ENCODE measurements around the gene C11orf97.
A peak's percentile ranks its signal among the peaks of the same experiment; 100 is the strongest.

C11orf97 gene

DNA sequence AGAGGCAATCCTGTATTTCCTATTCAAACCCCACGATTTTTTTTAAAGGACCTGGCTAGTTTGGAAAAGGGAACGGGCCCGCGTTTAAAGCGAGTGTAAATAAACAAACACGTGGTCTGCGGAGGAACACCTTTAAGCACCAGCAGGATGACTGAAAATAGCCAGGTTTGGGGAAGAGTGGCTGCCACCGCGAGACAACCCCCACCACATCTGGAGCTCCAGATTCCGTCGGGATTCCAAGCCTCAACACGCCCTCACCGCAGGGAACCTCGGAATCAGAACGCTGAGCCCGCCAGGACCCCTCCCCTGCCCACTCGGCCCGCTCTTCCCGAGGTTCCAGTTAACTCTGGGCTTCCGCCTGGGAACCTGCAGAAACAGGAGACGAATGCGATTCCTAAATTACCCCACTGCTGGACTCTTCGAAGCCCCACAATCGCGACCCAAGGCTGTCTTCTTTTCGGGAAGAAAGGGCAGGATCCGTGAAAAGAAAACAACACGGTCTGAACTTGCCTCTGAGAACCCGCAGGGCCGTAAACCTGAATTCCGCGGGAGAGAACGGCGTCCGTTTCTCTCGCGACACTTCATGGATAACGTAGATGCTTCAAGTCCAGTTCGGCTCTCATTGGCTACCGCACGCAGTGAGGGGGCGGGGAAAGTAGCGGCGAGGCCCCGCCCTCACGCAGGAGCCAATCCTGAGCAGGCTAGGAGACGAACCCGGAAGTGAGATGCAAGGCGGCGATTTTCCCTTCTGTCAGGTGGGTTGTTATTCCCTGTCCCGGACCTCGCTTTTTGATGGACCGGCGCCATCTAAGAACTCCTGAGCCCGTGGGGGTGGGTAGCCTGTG, 18.8 kb upstream of the C11orf97 start, which contains the start of the genes ANKRD49 and MRE11 (continued):
- TF ChIP-seq, protein P1, sequence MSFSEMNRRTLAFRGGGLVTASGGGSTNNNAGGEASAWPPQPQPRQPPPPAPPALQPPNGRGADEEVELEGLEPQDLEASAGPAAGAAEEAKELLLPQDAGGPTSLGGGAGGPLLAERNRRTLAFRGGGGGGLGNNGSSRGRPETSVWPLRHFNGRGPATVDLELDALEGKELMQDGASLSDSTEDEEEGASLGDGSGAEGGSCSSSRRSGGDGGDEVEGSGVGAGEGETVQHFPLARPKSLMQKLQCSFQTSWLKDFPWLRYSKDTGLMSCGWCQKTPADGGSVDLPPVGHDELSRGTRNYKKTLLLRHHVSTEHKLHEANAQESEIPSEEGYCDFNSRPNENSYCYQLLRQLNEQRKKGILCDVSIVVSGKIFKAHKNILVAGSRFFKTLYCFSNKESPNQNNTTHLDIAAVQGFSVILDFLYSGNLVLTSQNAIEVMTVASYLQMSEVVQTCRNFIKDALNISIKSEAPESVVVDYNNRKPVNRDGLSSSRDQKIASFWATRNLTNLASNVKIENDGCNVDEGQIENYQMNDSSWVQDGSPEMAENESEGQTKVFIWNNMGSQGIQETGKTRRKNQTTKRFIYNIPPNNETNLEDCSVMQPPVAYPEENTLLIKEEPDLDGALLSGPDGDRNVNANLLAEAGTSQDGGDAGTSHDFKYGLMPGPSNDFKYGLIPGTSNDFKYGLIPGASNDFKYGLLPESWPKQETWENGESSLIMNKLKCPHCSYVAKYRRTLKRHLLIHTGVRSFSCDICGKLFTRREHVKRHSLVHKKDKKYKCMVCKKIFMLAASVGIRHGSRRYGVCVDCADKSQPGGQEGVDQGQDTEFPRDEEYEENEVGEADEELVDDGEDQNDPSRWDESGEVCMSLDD (tag by site-specific recombination; IDR thresholded peaks at IDR 0.05): no peak
- TF ChIP-seq HOXD13 (CRISPR knock-in tag; IDR thresholded peaks at IDR 0.05; ENCODE audit: borderline replicate concordance): no peak
- TF ChIP-seq, protein P2, sequence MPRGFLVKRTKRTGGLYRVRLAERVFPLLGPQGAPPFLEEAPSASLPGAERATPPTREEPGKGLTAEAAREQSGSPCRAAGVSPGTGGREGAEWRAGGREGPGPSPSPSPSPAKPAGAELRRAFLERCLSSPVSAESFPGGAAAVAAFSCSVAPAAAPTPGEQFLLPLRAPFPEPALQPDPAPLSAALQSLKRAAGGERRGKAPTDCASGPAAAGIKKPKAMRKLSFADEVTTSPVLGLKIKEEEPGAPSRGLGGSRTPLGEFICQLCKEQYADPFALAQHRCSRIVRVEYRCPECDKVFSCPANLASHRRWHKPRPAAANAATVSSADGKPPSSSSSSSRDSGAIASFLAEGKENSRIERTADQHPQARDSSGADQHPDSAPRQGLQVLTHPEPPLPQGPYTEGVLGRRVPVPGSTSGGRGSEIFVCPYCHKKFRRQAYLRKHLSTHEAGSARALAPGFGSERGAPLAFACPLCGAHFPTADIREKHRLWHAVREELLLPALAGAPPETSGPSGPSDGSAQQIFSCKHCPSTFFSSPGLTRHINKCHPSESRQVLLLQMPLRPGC (tag by site-specific recombination; IDR thresholded peaks at IDR 0.05): peak; percentile 40; the same call in 1 of the 2 replicates
- TF ChIP-seq ZNF654 (tag by site-specific recombination; IDR thresholded peaks at IDR 0.05; ENCODE audit: low read depth): no peak
- TF ChIP-seq ZNF514 (tag by site-specific recombination; IDR thresholded peaks at IDR 0.05): no peak
- TF ChIP-seq, protein P3, sequence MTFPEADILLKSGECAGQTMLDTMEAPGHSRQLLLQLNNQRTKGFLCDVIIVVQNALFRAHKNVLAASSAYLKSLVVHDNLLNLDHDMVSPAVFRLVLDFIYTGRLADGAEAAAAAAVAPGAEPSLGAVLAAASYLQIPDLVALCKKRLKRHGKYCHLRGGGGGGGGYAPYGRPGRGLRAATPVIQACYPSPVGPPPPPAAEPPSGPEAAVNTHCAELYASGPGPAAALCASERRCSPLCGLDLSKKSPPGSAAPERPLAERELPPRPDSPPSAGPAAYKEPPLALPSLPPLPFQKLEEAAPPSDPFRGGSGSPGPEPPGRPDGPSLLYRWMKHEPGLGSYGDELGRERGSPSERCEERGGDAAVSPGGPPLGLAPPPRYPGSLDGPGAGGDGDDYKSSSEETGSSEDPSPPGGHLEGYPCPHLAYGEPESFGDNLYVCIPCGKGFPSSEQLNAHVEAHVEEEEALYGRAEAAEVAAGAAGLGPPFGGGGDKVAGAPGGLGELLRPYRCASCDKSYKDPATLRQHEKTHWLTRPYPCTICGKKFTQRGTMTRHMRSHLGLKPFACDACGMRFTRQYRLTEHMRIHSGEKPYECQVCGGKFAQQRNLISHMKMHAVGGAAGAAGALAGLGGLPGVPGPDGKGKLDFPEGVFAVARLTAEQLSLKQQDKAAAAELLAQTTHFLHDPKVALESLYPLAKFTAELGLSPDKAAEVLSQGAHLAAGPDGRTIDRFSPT (tag by site-specific recombination; IDR thresholded peaks at IDR 0.05): 0 out of 2 replicates have a peak, but pooled peaks have one; percentile 14
- TF ChIP-seq, protein P4, sequence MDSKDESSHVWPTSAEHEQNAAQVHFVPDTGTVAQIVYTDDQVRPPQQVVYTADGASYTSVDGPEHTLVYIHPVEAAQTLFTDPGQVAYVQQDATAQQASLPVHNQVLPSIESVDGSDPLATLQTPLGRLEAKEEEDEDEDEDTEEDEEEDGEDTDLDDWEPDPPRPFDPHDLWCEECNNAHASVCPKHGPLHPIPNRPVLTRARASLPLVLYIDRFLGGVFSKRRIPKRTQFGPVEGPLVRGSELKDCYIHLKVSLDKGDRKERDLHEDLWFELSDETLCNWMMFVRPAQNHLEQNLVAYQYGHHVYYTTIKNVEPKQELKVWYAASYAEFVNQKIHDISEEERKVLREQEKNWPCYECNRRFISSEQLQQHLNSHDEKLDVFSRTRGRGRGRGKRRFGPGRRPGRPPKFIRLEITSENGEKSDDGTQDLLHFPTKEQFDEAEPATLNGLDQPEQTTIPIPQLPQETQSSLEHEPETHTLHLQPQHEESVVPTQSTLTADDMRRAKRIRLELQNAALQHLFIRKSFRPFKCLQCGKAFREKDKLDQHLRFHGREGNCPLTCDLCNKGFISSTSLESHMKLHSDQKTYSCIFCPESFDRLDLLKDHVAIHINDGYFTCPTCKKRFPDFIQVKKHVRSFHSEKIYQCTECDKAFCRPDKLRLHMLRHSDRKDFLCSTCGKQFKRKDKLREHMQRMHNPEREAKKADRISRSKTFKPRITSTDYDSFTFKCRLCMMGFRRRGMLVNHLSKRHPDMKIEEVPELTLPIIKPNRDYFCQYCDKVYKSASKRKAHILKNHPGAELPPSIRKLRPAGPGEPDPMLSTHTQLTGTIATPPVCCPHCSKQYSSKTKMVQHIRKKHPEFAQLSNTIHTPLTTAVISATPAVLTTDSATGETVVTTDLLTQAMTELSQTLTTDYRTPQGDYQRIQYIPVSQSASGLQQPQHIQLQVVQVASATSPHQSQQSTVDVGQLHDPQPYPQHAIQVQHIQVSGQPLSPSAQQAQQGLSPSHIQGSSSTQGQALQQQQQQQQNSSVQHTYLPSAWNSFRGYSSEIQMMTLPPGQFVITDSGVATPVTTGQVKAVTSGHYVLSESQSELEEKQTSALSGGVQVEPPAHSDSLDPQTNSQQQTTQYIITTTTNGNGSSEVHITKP (tag by site-specific recombination; IDR thresholded peaks at IDR 0.05): peak; percentile 21
- TF ChIP-seq, protein P5, sequence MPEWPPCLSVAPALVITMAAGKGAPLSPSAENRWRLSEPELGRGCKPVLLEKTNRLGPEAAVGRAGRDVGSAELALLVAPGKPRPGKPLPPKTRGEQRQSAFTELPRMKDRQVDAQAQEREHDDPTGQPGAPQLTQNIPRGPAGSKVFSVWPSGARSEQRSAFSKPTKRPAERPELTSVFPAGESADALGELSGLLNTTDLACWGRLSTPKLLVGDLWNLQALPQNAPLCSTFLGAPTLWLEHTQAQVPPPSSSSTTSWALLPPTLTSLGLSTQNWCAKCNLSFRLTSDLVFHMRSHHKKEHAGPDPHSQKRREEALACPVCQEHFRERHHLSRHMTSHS (tag by site-specific recombination; IDR thresholded peaks at IDR 0.05): no peak
- no peak for TF ChIP-seq ZNF473 (tag by site-specific recombination; IDR thresholded peaks at IDR 0.05)
- peak; percentile 41; the same call in 1 of the 2 replicates for TF ChIP-seq ZNF391 (tag by site-specific recombination; IDR thresholded peaks at IDR 0.05; ENCODE audit: borderline replicate concordance, low read depth)
- no peak for TF ChIP-seq ZNF184 (tag by site-specific recombination; IDR thresholded peaks at IDR 0.05)
- TF ChIP-seq, protein P6, sequence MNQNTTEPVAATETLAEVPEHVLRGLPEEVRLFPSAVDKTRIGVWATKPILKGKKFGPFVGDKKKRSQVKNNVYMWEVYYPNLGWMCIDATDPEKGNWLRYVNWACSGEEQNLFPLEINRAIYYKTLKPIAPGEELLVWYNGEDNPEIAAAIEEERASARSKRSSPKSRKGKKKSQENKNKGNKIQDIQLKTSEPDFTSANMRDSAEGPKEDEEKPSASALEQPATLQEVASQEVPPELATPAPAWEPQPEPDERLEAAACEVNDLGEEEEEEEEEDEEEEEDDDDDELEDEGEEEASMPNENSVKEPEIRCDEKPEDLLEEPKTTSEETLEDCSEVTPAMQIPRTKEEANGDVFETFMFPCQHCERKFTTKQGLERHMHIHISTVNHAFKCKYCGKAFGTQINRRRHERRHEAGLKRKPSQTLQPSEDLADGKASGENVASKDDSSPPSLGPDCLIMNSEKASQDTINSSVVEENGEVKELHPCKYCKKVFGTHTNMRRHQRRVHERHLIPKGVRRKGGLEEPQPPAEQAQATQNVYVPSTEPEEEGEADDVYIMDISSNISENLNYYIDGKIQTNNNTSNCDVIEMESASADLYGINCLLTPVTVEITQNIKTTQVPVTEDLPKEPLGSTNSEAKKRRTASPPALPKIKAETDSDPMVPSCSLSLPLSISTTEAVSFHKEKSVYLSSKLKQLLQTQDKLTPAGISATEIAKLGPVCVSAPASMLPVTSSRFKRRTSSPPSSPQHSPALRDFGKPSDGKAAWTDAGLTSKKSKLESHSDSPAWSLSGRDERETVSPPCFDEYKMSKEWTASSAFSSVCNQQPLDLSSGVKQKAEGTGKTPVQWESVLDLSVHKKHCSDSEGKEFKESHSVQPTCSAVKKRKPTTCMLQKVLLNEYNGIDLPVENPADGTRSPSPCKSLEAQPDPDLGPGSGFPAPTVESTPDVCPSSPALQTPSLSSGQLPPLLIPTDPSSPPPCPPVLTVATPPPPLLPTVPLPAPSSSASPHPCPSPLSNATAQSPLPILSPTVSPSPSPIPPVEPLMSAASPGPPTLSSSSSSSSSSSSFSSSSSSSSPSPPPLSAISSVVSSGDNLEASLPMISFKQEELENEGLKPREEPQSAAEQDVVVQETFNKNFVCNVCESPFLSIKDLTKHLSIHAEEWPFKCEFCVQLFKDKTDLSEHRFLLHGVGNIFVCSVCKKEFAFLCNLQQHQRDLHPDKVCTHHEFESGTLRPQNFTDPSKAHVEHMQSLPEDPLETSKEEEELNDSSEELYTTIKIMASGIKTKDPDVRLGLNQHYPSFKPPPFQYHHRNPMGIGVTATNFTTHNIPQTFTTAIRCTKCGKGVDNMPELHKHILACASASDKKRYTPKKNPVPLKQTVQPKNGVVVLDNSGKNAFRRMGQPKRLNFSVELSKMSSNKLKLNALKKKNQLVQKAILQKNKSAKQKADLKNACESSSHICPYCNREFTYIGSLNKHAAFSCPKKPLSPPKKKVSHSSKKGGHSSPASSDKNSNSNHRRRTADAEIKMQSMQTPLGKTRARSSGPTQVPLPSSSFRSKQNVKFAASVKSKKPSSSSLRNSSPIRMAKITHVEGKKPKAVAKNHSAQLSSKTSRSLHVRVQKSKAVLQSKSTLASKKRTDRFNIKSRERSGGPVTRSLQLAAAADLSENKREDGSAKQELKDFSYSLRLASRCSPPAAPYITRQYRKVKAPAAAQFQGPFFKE (tag by site-specific recombination; IDR thresholded peaks at IDR 0.05; ENCODE audit: borderline replicate concordance): no peak
- no peak for TF ChIP-seq BCL11A (tag by site-specific recombination; IDR thresholded peaks at IDR 0.05; ENCODE audit: low read depth)
- no peak for TF ChIP-seq ZNF146 (tag by site-specific recombination; IDR thresholded peaks at IDR 0.05)
- TF ChIP-seq ZFP3 (tag by site-specific recombination; IDR thresholded peaks at IDR 0.05; ENCODE audit: low read depth): no peak
- no peak for TF ChIP-seq ZNF677 (tag by site-specific recombination; IDR thresholded peaks at IDR 0.05)
- peak; percentile 97 for TF ChIP-seq ZBTB20 (tag by site-specific recombination; IDR thresholded peaks at IDR 0.05)
- TF ChIP-seq SCRT2 (tag by site-specific recombination; IDR thresholded peaks at IDR 0.05): no peak
- 0 out of 2 replicates have a peak, but pooled peaks have one; percentile 69 for TF ChIP-seq ZEB2 (tag by site-specific recombination; IDR thresholded peaks at IDR 0.05)
- no peak for TF ChIP-seq BCL11B (tag by site-specific recombination; IDR thresholded peaks at IDR 0.05; ENCODE audit: low read depth)
- TF ChIP-seq ZNF426 (tag by site-specific recombination; IDR thresholded peaks at IDR 0.05): no peak
